ENCODE data around the gene RNF186. TPM values are rescaled to one million over a fixed set of nuclear protein-coding genes. Genes with fewer than 3 reads are reported as not detected.

The RNF186 gene
- total and polyA plus RNA-seq, 4 donors: 8.0 TPM; not detected in 3

DNA sequence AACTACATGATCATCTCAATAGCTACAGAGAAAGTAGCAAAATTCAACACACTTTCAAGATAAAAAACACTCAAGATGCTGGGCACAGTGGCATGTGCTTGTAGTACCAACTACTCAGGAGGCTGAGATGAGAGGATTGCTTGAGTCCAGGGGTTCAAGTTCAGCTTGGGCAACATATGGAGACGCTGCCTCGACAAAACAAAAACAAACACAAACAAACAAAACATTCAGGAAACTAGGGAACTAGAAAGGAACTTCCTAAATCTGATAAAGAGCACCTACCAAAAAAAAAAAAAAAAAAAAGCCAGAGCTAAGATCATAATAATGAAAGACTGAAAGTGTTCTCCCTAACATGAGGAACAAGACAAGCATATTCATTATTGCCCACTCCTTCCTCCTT lies 22.8 kb upstream of the RNF186 start:
- DNase-seq (no peak), ATAC-seq (ENCODE audit: low FRiP score) (no peak)
- intact Hi-C loops (cut with DNase I): no loop called here
- 67 to 72% methylated on average over 2 of the region's 2 CpGs for WGBS, 2 donors
- Histone ChIP-seq H3K4me3 (ENCODE audit: low read length in 2 of 2) (no peak overlapping the region), H3K4me1 (ENCODE audit: control insufficient read depth in 1 of 2, insufficient read depth in 2 of 2, low read length in 2 of 2) (no peaks in the 10 kb centered on the region), H3K36me3 (ENCODE audit: control insufficient read depth in 1 of 2, insufficient read depth in 2 of 2, low read length in 1 of 2) (no peaks in the 10 kb centered on the region), H3K27me3 (ENCODE audit: control insufficient read depth in 1 of 2, insufficient read depth in 2 of 2, low read length in 1 of 2) (no peaks in the 10 kb centered on the region), H3K27ac (ENCODE audit: low read depth in 1 of 2, low read length in 2 of 2) (no peak overlapping the region), H3K9me3 (ENCODE audit: control insufficient read depth, low read length) (no peaks in the 10 kb centered on the region)

DNA sequence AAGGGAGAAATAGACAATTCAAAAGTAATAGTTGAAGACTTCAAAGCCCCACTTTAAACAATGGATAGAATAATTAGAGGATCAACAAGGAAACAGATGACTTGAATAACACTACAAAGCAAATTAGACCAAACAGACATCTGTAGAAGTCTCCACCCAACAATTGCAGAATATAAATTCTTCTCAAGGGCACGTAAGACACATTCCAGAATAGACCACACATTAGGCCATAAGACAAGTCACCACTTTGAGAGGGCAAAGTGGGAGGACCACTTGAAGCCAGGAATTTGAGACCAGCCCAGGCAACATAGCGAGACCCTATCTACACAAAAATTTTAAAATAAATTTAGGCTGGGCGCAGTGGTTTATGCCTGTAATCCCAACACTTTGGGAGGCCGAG lies 20.5 kb upstream of the RNF186 start:
- WGBS, 2 donors: 80 to 93% methylated on average over 4 of the region's 4 CpGs
- Histone ChIP-seq H3K4me1 (ENCODE audit: control insufficient read depth in 1 of 2, insufficient read depth in 2 of 2, low read length in 2 of 2) (no peaks in the 10 kb centered on the region), H3K36me3 (ENCODE audit: control insufficient read depth in 1 of 2, insufficient read depth in 2 of 2, low read length in 1 of 2) (no peaks in the 10 kb centered on the region), H3K4me3 (ENCODE audit: low read length in 2 of 2) (no peak overlapping the region), H3K9me3 (ENCODE audit: control insufficient read depth, low read length) (peaks cover 2% of the 10 kb centered on the region), H3K27me3 (ENCODE audit: control insufficient read depth in 1 of 2, insufficient read depth in 2 of 2, low read length in 1 of 2) (no peaks in the 10 kb centered on the region), H3K27ac (ENCODE audit: low read depth in 1 of 2, low read length in 2 of 2) (no peak overlapping the region)
- DNase-seq (no peak), ATAC-seq (ENCODE audit: low FRiP score) (no peak)
- intact Hi-C loops (cut with DNase I): no loop called here

DNA sequence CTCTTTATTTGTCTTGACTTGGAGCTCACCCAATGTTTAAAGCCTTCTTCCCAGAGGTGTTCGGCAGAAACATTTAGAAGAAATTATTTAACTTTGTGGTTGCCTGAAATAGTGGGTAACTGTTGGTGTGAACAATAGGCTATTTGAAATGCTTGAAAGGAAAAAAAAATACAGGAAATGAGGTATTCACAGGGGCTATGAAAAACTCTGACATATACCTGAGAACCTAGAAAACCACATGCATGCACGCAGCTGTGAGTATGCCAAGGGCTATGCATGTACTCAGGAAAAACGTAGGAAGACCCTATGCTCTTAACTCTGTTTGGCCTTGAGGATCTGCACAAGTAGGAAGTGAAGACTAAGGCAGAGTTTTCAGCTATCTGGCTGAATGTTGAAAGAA lies 16.4 kb upstream of the RNF186 start:
- intact Hi-C loops (cut with DNase I): no loop called here
- 76 to 82% methylated on average over 3 of the region's 3 CpGs for WGBS, 2 donors
- no peak overlapping the region for H3K27ac ChIP-seq (ENCODE audit: low read depth in 1 of 2, low read length in 2 of 2)
- ATAC-seq (ENCODE audit: low FRiP score): no peak
- peaks cover 2% of the 10 kb centered on the region for H3K9me3 ChIP-seq (ENCODE audit: control insufficient read depth, low read length)
- no peak overlapping the region for H3K4me3 ChIP-seq (ENCODE audit: low read length in 2 of 2)
- DNase-seq: no peak
- no peaks in the 10 kb centered on the region for H3K36me3 ChIP-seq (ENCODE audit: control insufficient read depth in 1 of 2, insufficient read depth in 2 of 2, low read length in 1 of 2)
- H3K27me3 ChIP-seq (ENCODE audit: control insufficient read depth in 1 of 2, insufficient read depth in 2 of 2, low read length in 1 of 2): no peaks in the 10 kb centered on the region
- H3K4me1 ChIP-seq (ENCODE audit: control insufficient read depth in 1 of 2, insufficient read depth in 2 of 2, low read length in 2 of 2): no peaks in the 10 kb centered on the region

DNA sequence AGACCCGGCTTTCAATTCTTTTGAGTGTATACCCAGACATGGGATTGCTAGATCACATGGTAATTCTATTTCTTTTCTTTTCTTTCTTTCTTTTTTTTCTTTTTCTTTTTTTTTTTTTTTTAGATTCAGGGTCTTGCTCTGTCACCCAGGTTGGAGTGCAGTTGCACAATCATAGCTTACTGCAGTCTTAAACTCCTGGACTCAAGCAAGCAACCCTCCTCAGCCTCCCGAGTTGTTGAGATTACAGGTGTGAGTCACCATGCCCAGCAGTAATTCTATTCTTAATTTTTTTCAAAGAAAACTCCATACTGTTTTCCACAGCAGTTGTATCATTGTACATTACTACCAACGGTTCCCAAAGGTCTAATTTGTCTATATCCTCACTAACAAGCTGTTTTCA lies 13.5 kb upstream of the RNF186 start:
- intact Hi-C loops (cut with DNase I): no loop called here
- Histone ChIP-seq H3K36me3 (ENCODE audit: control insufficient read depth in 1 of 2, insufficient read depth in 2 of 2, low read length in 1 of 2) (no peaks in the 10 kb centered on the region), H3K4me1 (ENCODE audit: control insufficient read depth in 1 of 2, insufficient read depth in 2 of 2, low read length in 2 of 2) (peaks cover 5 to 6% of the 10 kb centered on the region in 2 donors), H3K27me3 (ENCODE audit: control insufficient read depth in 1 of 2, insufficient read depth in 2 of 2, low read length in 1 of 2) (no peaks in the 10 kb centered on the region), H3K9me3 (ENCODE audit: control insufficient read depth, low read length) (peaks cover 2% of the 10 kb centered on the region), H3K4me3 (ENCODE audit: low read length in 2 of 2) (no peak overlapping the region), H3K27ac (ENCODE audit: low read depth in 1 of 2, low read length in 2 of 2) (no peak overlapping the region)
- WGBS, 2 donors: 79 to 87% methylated on average over 3 of the region's 3 CpGs
- ATAC-seq (ENCODE audit: low FRiP score) (no peak), DNase-seq (no peak)

DNA sequence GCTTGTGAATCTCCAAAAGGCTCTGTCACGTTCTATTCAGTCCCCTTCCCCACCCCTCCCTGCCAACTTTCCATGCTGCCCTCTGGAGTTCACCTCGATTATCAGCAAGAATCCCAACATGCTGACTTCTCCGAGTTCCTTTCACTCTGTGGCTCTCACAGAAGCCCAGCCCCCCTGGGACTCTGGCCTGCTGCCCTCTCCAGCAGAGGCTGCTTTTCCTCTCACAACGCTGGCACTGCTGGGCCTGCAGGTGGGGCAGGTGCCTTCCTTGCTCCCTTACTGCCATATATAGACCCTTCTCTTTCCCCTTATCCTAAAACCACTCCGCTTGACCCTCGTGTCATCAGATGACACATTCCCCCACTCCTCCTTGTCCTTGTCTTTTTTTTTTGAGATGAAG lies 10.2 kb upstream of the RNF186 start:
- Histone ChIP-seq H3K36me3 (ENCODE audit: control insufficient read depth in 1 of 2, insufficient read depth in 2 of 2, low read length in 1 of 2) (no peaks in the 10 kb centered on the region), H3K4me1 (ENCODE audit: control insufficient read depth in 1 of 2, insufficient read depth in 2 of 2, low read length in 2 of 2) (peaks cover 5 to 6% of the 10 kb centered on the region in 2 donors), H3K4me3 (ENCODE audit: low read length in 2 of 2) (no peak overlapping the region), H3K9me3 (ENCODE audit: control insufficient read depth, low read length) (no peaks in the 10 kb centered on the region), H3K27me3 (ENCODE audit: control insufficient read depth in 1 of 2, insufficient read depth in 2 of 2, low read length in 1 of 2) (no peaks in the 10 kb centered on the region), H3K27ac (ENCODE audit: low read depth in 1 of 2, low read length in 2 of 2) (no peak overlapping the region)
- no peak for DNase-seq
- intact Hi-C loops (cut with DNase I): no loop called here
- no peak for ATAC-seq (ENCODE audit: low FRiP score)
- WGBS, 2 donors: 32 to 37% methylated on average over 6 of the region's 6 CpGs

DNA sequence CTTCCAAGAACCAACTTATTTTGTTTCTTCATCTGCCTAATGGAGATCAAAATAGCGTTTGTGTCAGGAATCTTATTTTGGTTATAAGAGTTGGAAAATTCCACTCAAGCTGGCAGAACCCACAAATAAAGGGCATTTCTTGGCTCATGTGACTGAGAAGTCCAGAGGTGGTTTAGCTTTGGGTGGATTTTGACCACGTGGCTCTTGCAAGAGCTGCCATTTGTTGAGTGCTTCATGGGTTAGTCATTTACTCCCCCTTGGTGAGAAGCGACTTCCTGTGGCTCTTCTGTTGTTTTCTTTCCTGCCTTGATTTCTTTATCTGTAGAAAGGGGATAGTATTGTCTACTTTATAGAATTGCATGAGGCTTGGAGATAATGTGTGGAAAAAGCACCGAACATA lies 9.5 kb upstream of the RNF186 start:
- H3K9me3 ChIP-seq (ENCODE audit: control insufficient read depth, low read length): no peaks in the 10 kb centered on the region
- H3K27me3 ChIP-seq (ENCODE audit: control insufficient read depth in 1 of 2, insufficient read depth in 2 of 2, low read length in 1 of 2): no peaks in the 10 kb centered on the region
- H3K36me3 ChIP-seq (ENCODE audit: control insufficient read depth in 1 of 2, insufficient read depth in 2 of 2, low read length in 1 of 2): no peaks in the 10 kb centered on the region
- no peak overlapping the region for H3K27ac ChIP-seq (ENCODE audit: low read depth in 1 of 2, low read length in 2 of 2)
- 42 to 43% methylated on average over 4 of the region's 4 CpGs for WGBS, 2 donors
- DNase-seq: no peak
- no peak for ATAC-seq (ENCODE audit: low FRiP score)
- H3K4me3 ChIP-seq (ENCODE audit: low read length in 2 of 2): no peak overlapping the region
- intact Hi-C loops (cut with DNase I): no loop called here
- peaks cover 5 to 6% of the 10 kb centered on the region in 2 donors for H3K4me1 ChIP-seq (ENCODE audit: control insufficient read depth in 1 of 2, insufficient read depth in 2 of 2, low read length in 2 of 2)

DNA sequence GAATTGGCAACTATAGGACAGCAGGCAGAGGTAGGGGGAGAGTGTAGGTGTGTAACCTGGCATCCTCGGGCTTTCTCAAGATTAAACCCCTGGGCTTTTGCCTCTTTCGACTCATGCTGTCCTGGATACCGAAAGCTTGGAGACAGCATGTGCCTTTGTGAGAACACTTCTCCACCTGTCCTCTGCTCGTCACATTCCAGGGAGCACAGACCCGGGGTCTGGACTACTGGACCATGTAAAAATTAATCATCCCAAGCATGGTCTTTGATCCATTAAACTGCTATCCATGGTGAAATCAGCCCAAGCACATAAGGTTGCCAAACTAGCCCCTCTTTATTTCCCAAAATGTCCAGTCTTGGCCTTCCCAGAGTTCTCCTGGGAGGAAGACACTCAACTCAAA lies 9.0 kb upstream of the RNF186 start:
- H3K4me3 ChIP-seq (ENCODE audit: low read length in 2 of 2): no peak overlapping the region
- DNase-seq (no peak), ATAC-seq (ENCODE audit: low FRiP score) (no peak)
- no peaks in the 10 kb centered on the region for H3K36me3 ChIP-seq (ENCODE audit: control insufficient read depth in 1 of 2, insufficient read depth in 2 of 2, low read length in 1 of 2)
- H3K4me1 ChIP-seq (ENCODE audit: control insufficient read depth in 1 of 2, insufficient read depth in 2 of 2, low read length in 2 of 2): peaks cover 5 to 6% of the 10 kb centered on the region in 2 donors
- no peak overlapping the region for H3K27ac ChIP-seq (ENCODE audit: low read depth in 1 of 2, low read length in 2 of 2)
- intact Hi-C loops (cut with DNase I): no loop called here
- no peaks in the 10 kb centered on the region for H3K27me3 ChIP-seq (ENCODE audit: control insufficient read depth in 1 of 2, insufficient read depth in 2 of 2, low read length in 1 of 2)
- WGBS, 2 donors: 92 to 93% methylated on average over 5 of the region's 5 CpGs
- H3K9me3 ChIP-seq (ENCODE audit: control insufficient read depth, low read length): no peaks in the 10 kb centered on the region

DNA sequence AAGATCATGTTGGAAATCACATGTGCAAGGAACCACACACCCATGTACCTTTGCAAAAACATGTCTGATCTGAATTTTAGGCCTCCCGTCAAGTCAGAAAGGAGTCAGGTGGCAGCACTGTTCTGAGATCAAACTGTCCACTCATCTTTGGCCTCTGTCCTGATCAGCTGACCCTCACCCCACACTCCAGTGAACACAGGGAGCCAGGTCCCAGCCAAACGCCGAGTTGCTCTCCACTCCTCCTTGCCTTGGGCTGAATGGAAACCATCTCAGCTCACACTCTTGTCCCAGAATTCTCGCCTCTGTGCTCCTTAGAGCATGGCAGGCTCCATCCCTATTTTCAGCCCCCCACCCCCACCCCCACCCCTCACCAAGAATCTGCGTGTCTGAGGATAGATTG lies 4.6 kb upstream of the RNF186 start:
- WGBS, 2 donors: 77 to 83% methylated on average over 5 of the region's 5 CpGs
- no peak for DNase-seq
- Histone ChIP-seq H3K4me3 (ENCODE audit: low read length in 2 of 2) (no peak overlapping the region), H3K9me3 (ENCODE audit: control insufficient read depth, low read length) (no peaks in the 10 kb centered on the region), H3K27me3 (ENCODE audit: control insufficient read depth in 1 of 2, insufficient read depth in 2 of 2, low read length in 1 of 2) (no peaks in the 10 kb centered on the region), H3K27ac (ENCODE audit: low read depth in 1 of 2, low read length in 2 of 2) (no peak overlapping the region), H3K36me3 (ENCODE audit: control insufficient read depth in 1 of 2, insufficient read depth in 2 of 2, low read length in 1 of 2) (no peaks in the 10 kb centered on the region), H3K4me1 (ENCODE audit: control insufficient read depth in 1 of 2, insufficient read depth in 2 of 2, low read length in 2 of 2) (peaks cover 5 to 6% of the 10 kb centered on the region in 2 donors)
- ATAC-seq (ENCODE audit: low FRiP score): no peak
- intact Hi-C loops (cut with DNase I): no loop called here

DNA sequence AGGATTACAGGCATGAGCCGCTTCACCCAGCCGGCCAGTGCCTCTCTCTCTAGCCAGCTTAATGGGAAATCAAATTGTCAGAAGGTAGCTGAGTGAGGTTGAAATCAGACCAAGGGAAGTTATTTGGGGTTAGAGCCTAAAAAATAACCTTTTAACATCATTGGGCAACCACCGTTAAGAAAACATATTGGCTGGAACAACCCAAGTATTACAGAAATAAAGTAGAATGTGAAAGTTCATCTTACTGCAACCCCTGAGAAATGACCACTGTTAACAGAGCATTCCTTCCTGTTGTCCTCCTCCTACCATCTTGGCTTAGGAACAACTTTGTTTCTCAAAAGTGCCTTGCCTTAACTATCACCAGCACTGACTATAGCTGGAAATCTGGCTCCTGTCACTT lies 3.2 kb upstream of the RNF186 start:
- Histone ChIP-seq H3K27me3 (ENCODE audit: control insufficient read depth in 1 of 2, insufficient read depth in 2 of 2, low read length in 1 of 2) (no peaks in the 10 kb centered on the region), H3K9me3 (ENCODE audit: control insufficient read depth, low read length) (no peaks in the 10 kb centered on the region), H3K4me3 (ENCODE audit: low read length in 2 of 2) (no peak overlapping the region), H3K36me3 (ENCODE audit: control insufficient read depth in 1 of 2, insufficient read depth in 2 of 2, low read length in 1 of 2) (no peaks in the 10 kb centered on the region), H3K4me1 (ENCODE audit: control insufficient read depth in 1 of 2, insufficient read depth in 2 of 2, low read length in 2 of 2) (no peaks in the 10 kb centered on the region), H3K27ac (ENCODE audit: low read depth in 1 of 2, low read length in 2 of 2) (no peak overlapping the region)
- ATAC-seq (ENCODE audit: low FRiP score) (no peak), DNase-seq (no peak)
- 95% methylated on average over 3 of the region's 3 CpGs for WGBS, 2 donors
- intact Hi-C loops (cut with DNase I): no loop called here

Measured in aorta (tissue), 5 donors.